Karpas-422 (cell line): ENCODE results near the gene TPSG1. TPM values are rescaled to one million over a fixed set of nuclear protein-coding genes. Genes with fewer than 3 reads are reported as not detected.

Experiments
- DNase-seq: peaks from one replicate; pipeline ENCODE4 v3.0.0-alpha.2; 2015
- H2AFZ ChIP-seq: fragments of 200-600 bp; sonication (generic); 2 replicates; pipeline ENCODE4 v1.6.1; 2014; ENCODE audit warnings: antibody characterized with exemption, low read length, mixed read lengths
- H3K27ac ChIP-seq: fragments of 200-600 bp; sonication (generic); 2 replicates; pipeline ENCODE4 v1.5.1; 2014; ENCODE audit warnings: mild to moderate bottlenecking, low read length, moderate library complexity
- H3K27me3 ChIP-seq: fragments of 200-600 bp; sonication (generic); 2 replicates; pipeline ENCODE4 v1.6.1; 2014; ENCODE audit warnings: low read length, mixed read lengths
- H3K36me3 ChIP-seq: fragments of 200-600 bp; sonication (generic); 2 replicates; pipeline ENCODE4 v1.6.1; 2014; ENCODE audit warnings: low read length, mixed read lengths; ENCODE audit not compliant: insufficient read depth
- H3K4me1 ChIP-seq: fragments of 200-600 bp; sonication (generic); 2 replicates; pipeline ENCODE4 v1.6.1; 2014; ENCODE audit warnings: mild to moderate bottlenecking, low read length, mixed read lengths
- H3K4me2 ChIP-seq: fragments of 200-600 bp; sonication (generic); 2 replicates; pipeline ENCODE4 v1.6.1; 2014; ENCODE audit warnings: low read length, low read depth, mild to moderate bottlenecking; ENCODE audit not compliant: poor library complexity, severe bottlenecking
- H3K4me3 ChIP-seq: fragments of 200-600 bp; sonication (generic); 2 replicates; pipeline ENCODE4 v1.5.1; 2014; ENCODE audit warnings: mild to moderate bottlenecking, antibody characterized with exemption, low read length, mixed read lengths
- H3K79me2 ChIP-seq: fragments of 200-600 bp; sonication (generic); 2 replicates; pipeline ENCODE4 v1.6.1; 2014; ENCODE audit warnings: mild to moderate bottlenecking, low read length, mixed read lengths
- H3K9ac ChIP-seq: fragments of 200-600 bp; sonication (generic); 2 replicates; pipeline ENCODE4 v1.6.0; 2014; ENCODE audit warnings: low read length
- H3K9me2 ChIP-seq: fragments of 200-600 bp; sonication (generic), shearing (Covaris generic); replicated peaks from 2 replicates; pipeline ENCODE4 v1.6.0; 2014; ENCODE audit warnings: mild to moderate bottlenecking, low read length, moderate library complexity; ENCODE audit not compliant: insufficient read depth
- H3K9me3 ChIP-seq: fragments of 300-700, 200-600 bp; sonication (generic); 2 replicates; pipeline ENCODE4 v1.6.1; 2014; ENCODE audit warnings: low read length, mixed read lengths
- H4K20me1 ChIP-seq: fragments of 200-600 bp; sonication (generic); 2 replicates; pipeline ENCODE4 v1.6.1; 2014; ENCODE audit warnings: mild to moderate bottlenecking, antibody characterized with exemption, low read length, low read depth; ENCODE audit not compliant: insufficient read depth
- total RNA-seq: library from RNA; depleted of rRNA; stranded (reverse); fragments of >200 nt; shearing (Covaris generic); gene quantifications from 2 replicates; pipeline ENCODE4 v1.2.3, GENCODE V29; 2014; ENCODE audit warnings: low replicate concordance

The TPSG1 gene
- total RNA-seq, 1 experiment from 2014 or later, result not detected

- Histone ChIP-seq H3K27ac (no peak overlapping the region), H3K9me2 (no peaks in the 10 kb centered on the region), H3K9ac (no peak overlapping the region), H2AFZ (no peak overlapping the region), H3K4me1 (no peaks in the 10 kb centered on the region), H3K4me3 (no peak overlapping the region), H3K79me2 (no peaks in the 10 kb centered on the region), H3K9me3 (no peaks in the 10 kb centered on the region), H3K27me3 (no peaks in the 10 kb centered on the region), H4K20me1 (no peaks in the 10 kb centered on the region; the same call in 1 of the 2 replicates), H3K36me3 (no peaks in the 10 kb centered on the region), H3K4me2 (no peak overlapping the region)
- no peak for DNase-seq
Measured at GRCh38 chr16:1211451-1212268, 13.4 kb downstream of the TPSG1 start.

- H4K20me1 ChIP-seq, result no peaks in the 10 kb centered on the region; the same call in 1 of the 2 replicates
- no peaks in the 10 kb centered on the region for H3K27me3 ChIP-seq
- H3K4me1 ChIP-seq, result no peaks in the 10 kb centered on the region
- H3K27ac ChIP-seq, result no peak overlapping the region
- H3K9me3 ChIP-seq, result no peaks in the 10 kb centered on the region
- no peak overlapping the region for H3K9ac ChIP-seq
- no peak overlapping the region for H3K4me3 ChIP-seq
- no peaks in the 10 kb centered on the region for H3K36me3 ChIP-seq
- no peak overlapping the region for H2AFZ ChIP-seq
- H3K79me2 ChIP-seq, result no peaks in the 10 kb centered on the region
- H3K9me2 ChIP-seq, result no peaks in the 10 kb centered on the region
- DNase-seq, result no peak
- H3K4me2 ChIP-seq, result no peak overlapping the region
Measured at GRCh38 chr16:1210461-1210860, 14.6 kb downstream of the TPSG1 start.

GRCh38 chr16:1209081-1209480, 16.0 kb downstream of the TPSG1 start:
- H3K27me3 ChIP-seq, result no peaks in the 10 kb centered on the region
- no peaks in the 10 kb centered on the region for H3K9me3 ChIP-seq
- H3K27ac ChIP-seq, result no peak overlapping the region
- H3K9me2 ChIP-seq, result no peaks in the 10 kb centered on the region
- H3K36me3 ChIP-seq, result no peaks in the 10 kb centered on the region
- H3K9ac ChIP-seq, result no peak overlapping the region
- no peak overlapping the region for H2AFZ ChIP-seq
- H4K20me1 ChIP-seq, result no peaks in the 10 kb centered on the region; the same call in 1 of the 2 replicates
- no peaks in the 10 kb centered on the region for H3K79me2 ChIP-seq
- H3K4me3 ChIP-seq, result no peak overlapping the region
- DNase-seq, result no peak
- no peaks in the 10 kb centered on the region for H3K4me1 ChIP-seq
- H3K4me2 ChIP-seq, result no peak overlapping the region

- Histone ChIP-seq H3K4me3 (no peak overlapping the region), H2AFZ (no peak overlapping the region), H3K4me2 (no peak overlapping the region), H3K27me3 (no peaks in the 10 kb centered on the region), H3K9me3 (no peaks in the 10 kb centered on the region), H3K27ac (no peak overlapping the region), H3K9ac (no peak overlapping the region), H3K36me3 (no peaks in the 10 kb centered on the region), H3K79me2 (no peaks in the 10 kb centered on the region), H4K20me1 (no peaks in the 10 kb centered on the region), H3K4me1 (no peaks in the 10 kb centered on the region), H3K9me2 (no peaks in the 10 kb centered on the region)
- DNase-seq, result no peak
Measured at GRCh38 chr16:1208239-1208830, 16.7 kb downstream of the TPSG1 start.

- H3K27me3 ChIP-seq, result no peaks in the 10 kb centered on the region
- DNase-seq, result no peak
- H3K9me3 ChIP-seq, result no peaks in the 10 kb centered on the region
- H3K4me3 ChIP-seq, result no peak overlapping the region
- no peaks in the 10 kb centered on the region for H3K36me3 ChIP-seq
- no peak overlapping the region for H3K27ac ChIP-seq
- no peaks in the 10 kb centered on the region for H3K9me2 ChIP-seq
- no peaks in the 10 kb centered on the region for H3K79me2 ChIP-seq
- H3K4me1 ChIP-seq, result no peaks in the 10 kb centered on the region
- H2AFZ ChIP-seq, result no peak overlapping the region
- H3K9ac ChIP-seq, result no peak overlapping the region
- no peaks in the 10 kb centered on the region for H4K20me1 ChIP-seq
- H3K4me2 ChIP-seq, result no peak overlapping the region
Measured at GRCh38 chr16:1206786-1207185, 18.3 kb downstream of the TPSG1 start.

GRCh38 chr16:1206326-1206725, 18.7 kb downstream of the TPSG1 start:
- Histone ChIP-seq H3K9me3 (no peaks in the 10 kb centered on the region), H3K4me1 (no peaks in the 10 kb centered on the region), H3K27me3 (no peaks in the 10 kb centered on the region), H3K27ac (no peak overlapping the region), H3K4me3 (no peak overlapping the region), H3K9ac (no peak overlapping the region), H3K79me2 (no peaks in the 10 kb centered on the region), H3K9me2 (no peaks in the 10 kb centered on the region), H3K36me3 (no peaks in the 10 kb centered on the region), H2AFZ (no peak overlapping the region), H3K4me2 (no peak overlapping the region), H4K20me1 (no peaks in the 10 kb centered on the region)
- peak; percentile 48 for DNase-seq

GRCh38 chr16:1204933-1205332, 20.1 kb downstream of the TPSG1 start:
- Histone ChIP-seq H3K9me2 (no peaks in the 10 kb centered on the region), H3K4me3 (no peak overlapping the region), H3K36me3 (no peaks in the 10 kb centered on the region), H3K9me3 (no peaks in the 10 kb centered on the region), H3K27me3 (no peaks in the 10 kb centered on the region), H3K4me2 (no peak overlapping the region), H2AFZ (no peak overlapping the region), H3K4me1 (no peaks in the 10 kb centered on the region), H3K9ac (no peak overlapping the region), H3K79me2 (no peaks in the 10 kb centered on the region), H3K27ac (no peak overlapping the region), H4K20me1 (no peaks in the 10 kb centered on the region)
- DNase-seq, result no peak

- Histone ChIP-seq H3K4me3 (no peak overlapping the region), H3K9me2 (no peaks in the 10 kb centered on the region), H2AFZ (no peak overlapping the region), H3K4me2 (no peak overlapping the region), H3K79me2 (no peaks in the 10 kb centered on the region), H3K27me3 (no peaks in the 10 kb centered on the region), H3K36me3 (no peaks in the 10 kb centered on the region), H4K20me1 (no peaks in the 10 kb centered on the region), H3K9ac (no peak overlapping the region), H3K9me3 (no peaks in the 10 kb centered on the region), H3K27ac (no peak overlapping the region), H3K4me1 (no peaks in the 10 kb centered on the region)
- no peak for DNase-seq
Measured at GRCh38 chr16:1202274-1202673, 22.8 kb downstream of the TPSG1 start.
